Dedifferentiated amniotic fluid mesenchymal stem cell (primary cell): ENCODE measurements around the gene HIC1.

ENCODE experiments used
- DNase-seq: peaks from one replicate; pipeline ENCODE4 v3.0.0-alpha.2; 2016; ENCODE audit errors: extremely low spot score

The HIC1 gene

GRCh38 chr17:2060681-2061440 is 6.0 kb downstream of the HIC1 start:
- no peak for DNase-seq

- no peak for DNase-seq
These were observed 6.6 kb downstream of the HIC1 start for GRCh38 chr17:2061441-2061958.

GRCh38 chr17:2062571-2063183 is 7.8 kb downstream of the HIC1 start:
- DNase-seq = no peak

GRCh38 chr17:2063261-2064146 is 8.6 kb downstream of the HIC1 start:
- DNase-seq = no peak

- DNase-seq = no peak
These were observed 9.2 kb downstream of the HIC1 start for GRCh38 chr17:2064147-2064489.

GRCh38 chr17:2064520-2064971 is 9.6 kb downstream of the HIC1 start:
- DNase-seq = no peak

- no peak for DNase-seq
These were observed 10.3 kb downstream of the HIC1 start for GRCh38 chr17:2064980-2065785.

GRCh38 chr17:2065949-2066400 is 11.1 kb downstream of the HIC1 start:
- DNase-seq = no peak

- no peak for DNase-seq
These were observed 12.2 kb downstream of the HIC1 start for GRCh38 chr17:2067048-2067561.

GRCh38 chr17:2067608-2068024 is 12.7 kb downstream of the HIC1 start:
- DNase-seq = no peak

- DNase-seq = no peak
These were observed 13.2 kb downstream of the HIC1 start for GRCh38 chr17:2068031-2068518.

GRCh38 chr17:2068519-2069051 is 13.7 kb downstream of the HIC1 start:
- no peak for DNase-seq

GRCh38 chr17:2070241-2071023 is 15.5 kb downstream of the HIC1 start:
- no peak for DNase-seq

GRCh38 chr17:2071024-2071385 is 16.1 kb downstream of the HIC1 start:
- no peak for DNase-seq

- DNase-seq = no peak
These were observed 16.8 kb downstream of the HIC1 start for GRCh38 chr17:2071455-2072281.

- DNase-seq = no peak
These were observed 20.0 kb downstream of the HIC1 start for GRCh38 chr17:2074919-2075318.

- no peak for DNase-seq
These were observed 20.6 kb downstream of the HIC1 start for GRCh38 chr17:2075336-2076086.
